HuH-7 (cell line): ENCODE measurements around the gene PITPNC1.
"Not testable (repeated sequence)": the region's sequence is repeated elsewhere in the genome, so short reads cannot be mapped to it uniquely, and the experiment has no call there.

Source experiments
- DNase-seq: peaks from one replicate; pipeline ENCODE4 v3.0.0; 2011; ENCODE audit warnings: low spot score

Gene PITPNC1

GRCh38 chr17:67401106-67401505, 24.0 kb downstream of the PITPNC1 start:
- DNase-seq = no peak

- DNase-seq = peak; percentile 63
Measured at GRCh38 chr17:67401598-67402504, 24.8 kb downstream of the PITPNC1 start.

GRCh38 chr17:67403065-67403464, 26.0 kb downstream of the PITPNC1 start:
- no peak for DNase-seq

- no peak for DNase-seq
Measured at GRCh38 chr17:67403483-67403882, 26.4 kb downstream of the PITPNC1 start.

- not testable (repeated sequence) for DNase-seq
Measured at GRCh38 chr17:67408455-67408830, 31.4 kb downstream of the PITPNC1 start.

- no peak for DNase-seq
Measured at GRCh38 chr17:67411397-67411796, 34.3 kb downstream of the PITPNC1 start.

- no peak for DNase-seq
Measured at GRCh38 chr17:67412032-67412431, 35.0 kb downstream of the PITPNC1 start.

- DNase-seq = no peak
Measured at GRCh38 chr17:67412941-67413340, 35.9 kb downstream of the PITPNC1 start.

- no peak for DNase-seq
Measured at GRCh38 chr17:67413388-67413787, 36.3 kb downstream of the PITPNC1 start.

GRCh38 chr17:67414130-67414529, 37.0 kb downstream of the PITPNC1 start:
- DNase-seq = no peak

- no peak for DNase-seq
Measured at GRCh38 chr17:67414559-67414958, 37.5 kb downstream of the PITPNC1 start.

GRCh38 chr17:67415291-67415690, 38.2 kb downstream of the PITPNC1 start:
- no peak for DNase-seq

- DNase-seq = no peak
Measured at GRCh38 chr17:67417507-67417906, 40.4 kb downstream of the PITPNC1 start.

GRCh38 chr17:67420994-67421393, 43.9 kb downstream of the PITPNC1 start:
- DNase-seq = no peak

- no peak for DNase-seq
Measured at GRCh38 chr17:67421869-67422273, 44.8 kb downstream of the PITPNC1 start.

- not testable (repeated sequence) for DNase-seq
Measured at GRCh38 chr17:67422296-67422695, 45.2 kb downstream of the PITPNC1 start.

GRCh38 chr17:67422897-67423296, 45.8 kb downstream of the PITPNC1 start:
- DNase-seq = no peak

GRCh38 chr17:67425571-67426160, 48.6 kb downstream of the PITPNC1 start:
- no peak for DNase-seq

GRCh38 chr17:67427424-67427823, 50.3 kb downstream of the PITPNC1 start:
- no peak for DNase-seq

GRCh38 chr17:67430515-67430914, 53.4 kb downstream of the PITPNC1 start:
- DNase-seq = not testable (repeated sequence)

GRCh38 chr17:67431249-67432015, 54.4 kb downstream of the PITPNC1 start:
- DNase-seq = no peak

GRCh38 chr17:67433248-67433924, 56.3 kb downstream of the PITPNC1 start:
- no peak for DNase-seq
